Neural cell (in vitro differentiated cells): Measurements from ENCODE around the gene ARHGEF1. TPM values are rescaled to one million over a fixed set of nuclear protein-coding genes. Genes with fewer than 3 reads are reported as not detected.

Experiments used
- H2AFZ ChIP-seq: fragments of 200-600, 300-800 bp; sonication (generic), shearing (Covaris generic); 2 replicates; pipeline ENCODE4 v1.6.0; 2014; ENCODE audit warnings: low read depth, mild to moderate bottlenecking, antibody characterized with exemption, low read length, moderate library complexity
- H3F3A ChIP-seq: fragments of 200-600 bp; shearing (Covaris generic); 2 replicates; pipeline ENCODE4 v1.6.1; 2016; ENCODE audit warnings: mild to moderate bottlenecking, moderate library complexity, mixed read lengths, antibody characterized with exemption, low read length; ENCODE audit not compliant: insufficient read depth, poor library complexity, severe bottlenecking
- H3K27ac ChIP-seq: fragments of 200-600, 300-800 bp; sonication (generic), shearing (Covaris generic); 2 replicates; pipeline ENCODE4 v1.5.1; 2014; ENCODE audit warnings: mild to moderate bottlenecking, low read length, moderate library complexity
- H3K27me3 ChIP-seq: fragments of 300-800, 200-600 bp; sonication (generic), shearing (Covaris generic); 2 replicates; pipeline ENCODE4 v1.6.0; 2014; ENCODE audit warnings: mild to moderate bottlenecking, low read depth, low read length, moderate library complexity; ENCODE audit not compliant: insufficient read depth
- H3K36me3 ChIP-seq: fragments of 300-800, 200-600 bp; sonication (generic), shearing (Covaris generic); 2 replicates; pipeline ENCODE4 v1.5.1; 2014; ENCODE audit warnings: mild to moderate bottlenecking, antibody characterized with exemption, low read length, moderate library complexity; ENCODE audit not compliant: insufficient read depth
- H3K4me2 ChIP-seq: fragments of 300-800, 200-600 bp; sonication (generic), shearing (Covaris generic); 2 replicates; pipeline ENCODE4 v1.6.0; 2014; ENCODE audit warnings: mild to moderate bottlenecking, low read length
- H3K4me3 ChIP-seq: fragments of 300-800, 200-600 bp; sonication (generic), shearing (Covaris generic); 2 replicates; pipeline ENCODE4 v1.5.1; 2014; ENCODE audit warnings: mild to moderate bottlenecking, low read length, moderate library complexity
- H3K79me2 ChIP-seq: fragments of 200-600 bp; shearing (Covaris generic); replicated peaks from 2 replicates; pipeline ENCODE4 v1.6.0; 2014; ENCODE audit warnings: mild to moderate bottlenecking, low read length, moderate library complexity; ENCODE audit not compliant: insufficient read depth
- H3K9ac ChIP-seq: fragments of 300-800, 200-600 bp; sonication (generic), shearing (Covaris generic); 2 replicates; pipeline ENCODE4 v1.6.1; 2016; ENCODE audit warnings: mild to moderate bottlenecking, low read length, mixed read lengths
- H3K9me2 ChIP-seq: fragments of 200-600 bp; shearing (Covaris generic); 2 replicates; pipeline ENCODE4 v1.6.1; 2016; ENCODE audit warnings: mild to moderate bottlenecking, low read length, mixed read lengths; ENCODE audit not compliant: insufficient read depth
- H3K9me3 ChIP-seq: fragments of 200-600, 300-800 bp; sonication (generic), shearing (Covaris generic); 2 replicates; pipeline ENCODE4 v1.6.1; 2016; ENCODE audit warnings: mild to moderate bottlenecking, mixed run types, low read length, moderate library complexity, mixed read lengths
- H4K20me1 ChIP-seq: fragments of 200-600 bp; shearing (Covaris generic); 2 replicates; pipeline ENCODE4 v1.6.1; 2016; ENCODE audit warnings: mild to moderate bottlenecking, mixed run types; ENCODE audit not compliant: insufficient read depth
- EP300 ChIP-seq: fragments of 450-650 bp; conservative IDR thresholded peaks from 2 replicates; pipeline ENCODE4 v1.6.1; 2014; ENCODE audit warnings: antibody characterized with exemption, mild to moderate bottlenecking, moderate library complexity; ENCODE audit not compliant: poor library complexity, severe bottlenecking
- EZH2 ChIP-seq: fragments of 200-600, 300-800 bp; shearing (Covaris generic), sonication (generic); IDR thresholded peaks from 2 replicates; pipeline ENCODE4 v1.6.1; 2014; ENCODE audit warnings: antibody characterized with exemption, low read length, borderline replicate concordance, mild to moderate bottlenecking; ENCODE audit not compliant: insufficient read depth, poor library complexity, severe bottlenecking
- MXI1 ChIP-seq: fragments of 450-650 bp; conservative IDR thresholded peaks from 2 replicates; pipeline ENCODE4 v1.6.1; 2014; ENCODE audit warnings: antibody characterized with exemption, mild to moderate bottlenecking; ENCODE audit not compliant: poor library complexity, severe bottlenecking
- RAD21 ChIP-seq: fragments of 450-650 bp; conservative IDR thresholded peaks from 2 replicates; pipeline ENCODE4 v1.6.1; 2014; ENCODE audit warnings: antibody characterized with exemption, mild to moderate bottlenecking, moderate library complexity
- SMC3 ChIP-seq: fragments of 450-650 bp; conservative IDR thresholded peaks from 2 replicates; pipeline ENCODE4 v1.6.1; 2014; ENCODE audit warnings: antibody characterized with exemption, mild to moderate bottlenecking, moderate library complexity; ENCODE audit not compliant: poor library complexity
- TAF1 ChIP-seq: IDR thresholded peaks from 2 replicates; pipeline ENCODE4 v1.6.1; 2012; ENCODE audit warnings: low read depth
- polyA minus RNA-seq: library from RNA; depleted of rRNA, polyadenylated mRNA; stranded (reverse); fragments of >200 nt; gene quantifications from 2 replicates; pipeline ENCODE4 v1.2.3, GENCODE V29; 2014
- polyA plus RNA-seq: library from polyadenylated mRNA; depleted of rRNA; stranded (reverse); fragments of >200 nt; gene quantifications from 2 replicates; pipeline ENCODE4 v1.2.3, GENCODE V29; 2014
- TF ChIP-seq, protein P1 (sequence below): IDR thresholded peaks from 2 replicates; pipeline ENCODE4 v1.6.1; 2012; ENCODE audit warnings: borderline replicate concordance

ARHGEF1 gene, protein sequence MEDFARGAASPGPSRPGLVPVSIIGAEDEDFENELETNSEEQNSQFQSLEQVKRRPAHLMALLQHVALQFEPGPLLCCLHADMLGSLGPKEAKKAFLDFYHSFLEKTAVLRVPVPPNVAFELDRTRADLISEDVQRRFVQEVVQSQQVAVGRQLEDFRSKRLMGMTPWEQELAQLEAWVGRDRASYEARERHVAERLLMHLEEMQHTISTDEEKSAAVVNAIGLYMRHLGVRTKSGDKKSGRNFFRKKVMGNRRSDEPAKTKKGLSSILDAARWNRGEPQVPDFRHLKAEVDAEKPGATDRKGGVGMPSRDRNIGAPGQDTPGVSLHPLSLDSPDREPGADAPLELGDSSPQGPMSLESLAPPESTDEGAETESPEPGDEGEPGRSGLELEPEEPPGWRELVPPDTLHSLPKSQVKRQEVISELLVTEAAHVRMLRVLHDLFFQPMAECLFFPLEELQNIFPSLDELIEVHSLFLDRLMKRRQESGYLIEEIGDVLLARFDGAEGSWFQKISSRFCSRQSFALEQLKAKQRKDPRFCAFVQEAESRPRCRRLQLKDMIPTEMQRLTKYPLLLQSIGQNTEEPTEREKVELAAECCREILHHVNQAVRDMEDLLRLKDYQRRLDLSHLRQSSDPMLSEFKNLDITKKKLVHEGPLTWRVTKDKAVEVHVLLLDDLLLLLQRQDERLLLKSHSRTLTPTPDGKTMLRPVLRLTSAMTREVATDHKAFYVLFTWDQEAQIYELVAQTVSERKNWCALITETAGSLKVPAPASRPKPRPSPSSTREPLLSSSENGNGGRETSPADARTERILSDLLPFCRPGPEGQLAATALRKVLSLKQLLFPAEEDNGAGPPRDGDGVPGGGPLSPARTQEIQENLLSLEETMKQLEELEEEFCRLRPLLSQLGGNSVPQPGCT
- polyA plus RNA-seq (12.0 and 13.6 TPM in 2 replicates), polyA minus RNA-seq (10.5 and 13.1 TPM in 2 replicates)

DNA sequence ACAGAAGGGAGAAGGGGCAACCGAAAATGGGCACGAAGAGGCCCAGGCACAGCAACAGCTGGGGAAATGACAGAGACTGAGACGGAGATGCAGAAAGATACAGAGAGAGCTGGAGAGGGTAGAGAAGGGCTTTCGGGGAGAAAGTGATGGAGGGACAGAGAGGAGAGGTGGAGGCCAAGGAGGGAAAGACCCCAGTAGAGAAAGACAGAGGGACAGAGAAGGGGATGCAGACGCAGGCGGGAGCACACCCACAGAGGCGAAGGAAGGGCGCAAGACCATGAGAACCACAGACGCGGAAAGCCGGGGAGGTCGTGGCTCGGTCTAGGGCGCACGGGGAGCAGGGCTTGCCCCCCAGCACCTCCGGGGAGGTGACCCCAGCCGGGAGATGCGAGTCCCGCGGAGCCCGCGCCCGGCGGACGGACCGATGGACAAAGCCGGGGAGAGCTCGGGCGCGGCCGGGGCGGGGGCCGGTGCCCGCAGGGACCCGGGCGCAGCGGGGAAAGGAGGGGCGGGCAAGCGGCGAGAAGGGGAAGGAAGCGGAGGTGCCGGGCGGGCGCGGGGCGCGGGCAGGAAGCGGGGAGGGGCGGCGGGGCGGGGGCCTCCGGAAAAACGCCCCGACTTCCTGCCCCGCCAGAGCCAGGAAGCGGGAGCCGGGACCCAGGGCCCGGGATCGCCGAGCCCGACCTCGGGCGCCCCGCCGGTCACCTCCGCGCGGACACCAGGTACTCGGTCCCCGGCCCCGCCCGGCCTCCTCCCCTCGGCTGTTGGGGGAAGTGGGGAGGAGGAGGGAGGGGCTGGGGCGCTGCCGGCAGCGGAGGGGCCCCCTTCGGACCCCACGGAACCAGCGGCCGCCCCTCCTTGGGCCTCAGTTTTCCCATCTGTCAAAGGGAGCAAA lies at the start of gene ARHGEF1:
ARHGEF1 (plus strand) TSS at position 617 of the 895 bp plus-strand sequence. CDS start 4,899 bp downstream, outside the sequence.
- Histone ChIP-seq H4K20me1 (no peaks in the 10 kb centered on the region), H3F3A (no peaks in the 10 kb centered on the region), H3K9me3 (no peaks in the 10 kb centered on the region), H3K27ac (no peak within 1 kb of the TSS), H3K36me3 (no peaks in the 10 kb centered on the region), H3K9me2 (no peaks in the 10 kb centered on the region), H3K79me2 (no peaks in the 10 kb centered on the region), H3K4me2 (peak within 1 kb of the TSS; percentile 21), H2AFZ (peak within 1 kb of the TSS; percentile 90), H3K27me3 (peaks cover 26% of the 10 kb centered on the region), H3K4me3 (peak within 1 kb of the TSS; percentile 93), H3K9ac (peak within 1 kb of the TSS; percentile 77)
- TF ChIP-seq SMC3 = no peak
- peak; percentile 4 for TF ChIP-seq EZH2
- TF ChIP-seq TAF1 = no peak

DNA sequence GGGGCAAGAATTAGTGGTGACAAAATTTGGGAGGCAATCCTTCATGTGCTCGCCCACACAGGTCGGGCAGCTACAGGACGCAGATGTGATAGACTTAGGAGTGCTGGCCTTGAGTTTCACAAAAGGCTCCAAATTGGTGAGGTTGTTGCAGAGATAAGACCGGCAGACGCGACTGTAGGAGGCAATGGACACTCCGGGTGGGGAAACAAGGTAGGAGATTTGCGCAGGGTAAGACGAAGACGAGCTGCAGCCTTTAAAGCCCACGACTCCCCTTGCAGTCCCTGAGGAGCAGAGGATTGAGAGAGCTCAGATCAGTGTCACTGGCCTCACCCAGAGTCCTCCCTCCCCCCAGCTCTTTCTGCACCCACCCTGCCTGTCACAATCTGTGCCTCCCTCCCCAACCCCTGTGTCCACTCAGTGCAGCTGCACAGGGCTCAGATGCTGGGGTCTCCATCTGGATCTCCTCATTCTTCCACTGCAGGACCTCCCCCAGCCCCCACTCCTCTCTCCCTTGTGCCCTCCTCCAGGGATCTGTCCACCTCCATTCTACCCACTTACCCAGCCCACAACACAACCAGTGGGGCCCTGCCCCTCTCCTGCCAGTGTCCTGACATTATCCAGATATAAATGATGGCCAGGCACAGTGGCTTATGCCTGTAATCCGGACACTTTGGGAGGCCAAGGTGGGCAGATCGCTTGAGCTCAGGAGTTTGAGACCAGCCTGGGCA lies 44.8 kb upstream of the ARHGEF1 start:
- TF ChIP-seq MXI1 = no peak
- no peak for TF ChIP-seq TAF1
- TF ChIP-seq RAD21 = no peak
- TF ChIP-seq SMC3 = no peak
- TF ChIP-seq EP300 = no peak
- TF ChIP-seq, protein P1, sequence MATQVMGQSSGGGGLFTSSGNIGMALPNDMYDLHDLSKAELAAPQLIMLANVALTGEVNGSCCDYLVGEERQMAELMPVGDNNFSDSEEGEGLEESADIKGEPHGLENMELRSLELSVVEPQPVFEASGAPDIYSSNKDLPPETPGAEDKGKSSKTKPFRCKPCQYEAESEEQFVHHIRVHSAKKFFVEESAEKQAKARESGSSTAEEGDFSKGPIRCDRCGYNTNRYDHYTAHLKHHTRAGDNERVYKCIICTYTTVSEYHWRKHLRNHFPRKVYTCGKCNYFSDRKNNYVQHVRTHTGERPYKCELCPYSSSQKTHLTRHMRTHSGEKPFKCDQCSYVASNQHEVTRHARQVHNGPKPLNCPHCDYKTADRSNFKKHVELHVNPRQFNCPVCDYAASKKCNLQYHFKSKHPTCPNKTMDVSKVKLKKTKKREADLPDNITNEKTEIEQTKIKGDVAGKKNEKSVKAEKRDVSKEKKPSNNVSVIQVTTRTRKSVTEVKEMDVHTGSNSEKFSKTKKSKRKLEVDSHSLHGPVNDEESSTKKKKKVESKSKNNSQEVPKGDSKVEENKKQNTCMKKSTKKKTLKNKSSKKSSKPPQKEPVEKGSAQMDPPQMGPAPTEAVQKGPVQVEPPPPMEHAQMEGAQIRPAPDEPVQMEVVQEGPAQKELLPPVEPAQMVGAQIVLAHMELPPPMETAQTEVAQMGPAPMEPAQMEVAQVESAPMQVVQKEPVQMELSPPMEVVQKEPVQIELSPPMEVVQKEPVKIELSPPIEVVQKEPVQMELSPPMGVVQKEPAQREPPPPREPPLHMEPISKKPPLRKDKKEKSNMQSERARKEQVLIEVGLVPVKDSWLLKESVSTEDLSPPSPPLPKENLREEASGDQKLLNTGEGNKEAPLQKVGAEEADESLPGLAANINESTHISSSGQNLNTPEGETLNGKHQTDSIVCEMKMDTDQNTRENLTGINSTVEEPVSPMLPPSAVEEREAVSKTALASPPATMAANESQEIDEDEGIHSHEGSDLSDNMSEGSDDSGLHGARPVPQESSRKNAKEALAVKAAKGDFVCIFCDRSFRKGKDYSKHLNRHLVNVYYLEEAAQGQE = no peak
- Histone ChIP-seq H3K4me3 (no peak overlapping the region), H2AFZ (no peak overlapping the region), H3K79me2 (no peaks in the 10 kb centered on the region), H3F3A (no peaks in the 10 kb centered on the region), H3K9me3 (no peaks in the 10 kb centered on the region), H3K9ac (no peak overlapping the region), H4K20me1 (no peaks in the 10 kb centered on the region), H3K4me2 (no peak overlapping the region), H3K27me3 (no peaks in the 10 kb centered on the region), H3K27ac (no peak overlapping the region), H3K36me3 (no peaks in the 10 kb centered on the region), H3K9me2 (no peaks in the 10 kb centered on the region)
